OCI-LY7 (cell line): Measurements from ENCODE around the gene ANKS6. TPM values are rescaled to one million over a fixed set of nuclear protein-coding genes. Genes with fewer than 3 reads are reported as not detected.
"Not testable (repeated sequence)": the region's sequence is repeated elsewhere in the genome, so short reads cannot be mapped to it uniquely, and the experiment has no call there.

ENCODE experiments used
- BruUV-seq: library from RNA; stranded (reverse); fragments of 400-500 nt; replicated peaks from 2 replicates; lab custom pipeline; 2021; lab: Mats Ljungman, UMichigan
- CTCF ChIA-PET: fragments of 300-600 bp; sonication (Branson Sonifier 250); formaldehyde crosslinking; loops from one replicate; lab custom pipeline; 2022; ENCODE audit warnings: antibody characterized with exemption; ENCODE audit not compliant: unreplicated experiment; lab: Charles Lee
- POLR2A ChIA-PET: fragments of 300-600 bp; sonication (Branson Sonifier 250); formaldehyde crosslinking; loops from one replicate; lab custom pipeline; 2022; ENCODE audit warnings: antibody characterized with exemption; lab: Charles Lee
- DNase-seq: peaks from one replicate; pipeline ENCODE4 v3.0.0-alpha.2; 2015; ENCODE audit warnings: low spot score
- H2AFZ ChIP-seq: fragments of 200-600 bp; sonication (generic), shearing (Covaris generic); 2 replicates; pipeline ENCODE4 v1.6.1; 2014; ENCODE audit warnings: mild to moderate bottlenecking, antibody characterized with exemption, low read length, moderate library complexity
- H3K27ac ChIP-seq: fragments of 200-600 bp; sonication (generic); 2 replicates; pipeline ENCODE4 v1.5.1; 2014; ENCODE audit warnings: mixed run types, low read depth, mild to moderate bottlenecking, moderate library complexity, low read length, inconsistent platforms; ENCODE audit not compliant: poor library complexity, severe bottlenecking
- H3K36me3 ChIP-seq: fragments of 200-600 bp; sonication (generic); 2 replicates; pipeline ENCODE4 v1.6.1; 2014; ENCODE audit warnings: mild to moderate bottlenecking, antibody characterized with exemption, low read length, moderate library complexity, mixed read lengths; ENCODE audit not compliant: insufficient read depth
- H3K4me1 ChIP-seq: fragments of 200-600 bp; sonication (generic); 2 replicates; pipeline ENCODE4 v1.5.1; 2014; ENCODE audit warnings: mild to moderate bottlenecking, low read length; ENCODE audit not compliant: insufficient read depth, poor library complexity, severe bottlenecking
- H3K4me2 ChIP-seq: fragments of 200-600 bp; sonication (generic); 2 replicates; pipeline ENCODE4 v1.6.1; 2014; ENCODE audit warnings: mild to moderate bottlenecking, low read length
- H3K4me3 ChIP-seq: fragments of 200-600 bp; sonication (generic); 2 replicates; pipeline ENCODE4 v1.5.1; 2014; ENCODE audit warnings: mild to moderate bottlenecking, low read depth, low read length; ENCODE audit not compliant: poor library complexity, severe bottlenecking
- H3K79me2 ChIP-seq: fragments of 200-600 bp; sonication (generic); 2 replicates; pipeline ENCODE4 v1.6.1; 2016; ENCODE audit warnings: low read depth, mild to moderate bottlenecking, low read length, moderate library complexity, mixed read lengths; ENCODE audit not compliant: insufficient read depth
- H3K9me2 ChIP-seq: fragments of 200-600 bp; sonication (generic); 2 replicates; pipeline ENCODE4 v1.6.1; 2016; ENCODE audit warnings: mild to moderate bottlenecking, low read length, mixed read lengths; ENCODE audit not compliant: insufficient read depth
- H3K9me3 ChIP-seq: fragments of 200-600 bp; sonication (generic); 2 replicates; pipeline ENCODE4 v1.6.1; 2014; ENCODE audit warnings: mild to moderate bottlenecking, mixed run types, low read length, mixed read lengths
- H4K20me1 ChIP-seq: fragments of 200-600 bp; sonication (generic); 2 replicates; pipeline ENCODE4 v1.6.1; 2014; ENCODE audit warnings: mild to moderate bottlenecking, antibody characterized with exemption, low read length, moderate library complexity, mixed read lengths; ENCODE audit not compliant: insufficient read depth
- EZH2phosphoT487 ChIP-seq: fragments of 200-600 bp; sonication (generic); IDR thresholded peaks from 2 replicates; pipeline ENCODE4 v1.6.1; 2018; ENCODE audit warnings: low read depth, borderline replicate concordance, mild to moderate bottlenecking, mixed run types, antibody characterized with exemption, low read length, moderate library complexity, mixed read lengths
- intact Hi-C: fragments of 100-400 bp; cut with micrococcal nuclease; formaldehyde crosslinking; loops from one replicate; pipeline ENCODE4 v1.10.0; 2022; ENCODE audit not compliant: unreplicated experiment
- total RNA-seq, 2 experiments: library from RNA; depleted of rRNA in 1 of 2; stranded (reverse); fragments of >200 nt in 1 of 2; shearing (Covaris generic) in 1 of 2; gene quantifications; 2 replicates each; pipeline ENCODE4 v1.2.3, GENCODE V29; 2014 to 2022
- TF ChIP-seq, protein P1 (sequence below): fragments of 200-600 bp; sonication (generic); conservative IDR thresholded peaks from 2 replicates; pipeline ENCODE4 v1.5.1; 2014; ENCODE audit warnings: mild to moderate bottlenecking, antibody characterized with exemption, low read length, moderate library complexity, mixed read lengths

The ANKS6 gene
- total RNA-seq, 2 experiments from 2014 or later = 22.2 to 28.5 TPM

DNA sequence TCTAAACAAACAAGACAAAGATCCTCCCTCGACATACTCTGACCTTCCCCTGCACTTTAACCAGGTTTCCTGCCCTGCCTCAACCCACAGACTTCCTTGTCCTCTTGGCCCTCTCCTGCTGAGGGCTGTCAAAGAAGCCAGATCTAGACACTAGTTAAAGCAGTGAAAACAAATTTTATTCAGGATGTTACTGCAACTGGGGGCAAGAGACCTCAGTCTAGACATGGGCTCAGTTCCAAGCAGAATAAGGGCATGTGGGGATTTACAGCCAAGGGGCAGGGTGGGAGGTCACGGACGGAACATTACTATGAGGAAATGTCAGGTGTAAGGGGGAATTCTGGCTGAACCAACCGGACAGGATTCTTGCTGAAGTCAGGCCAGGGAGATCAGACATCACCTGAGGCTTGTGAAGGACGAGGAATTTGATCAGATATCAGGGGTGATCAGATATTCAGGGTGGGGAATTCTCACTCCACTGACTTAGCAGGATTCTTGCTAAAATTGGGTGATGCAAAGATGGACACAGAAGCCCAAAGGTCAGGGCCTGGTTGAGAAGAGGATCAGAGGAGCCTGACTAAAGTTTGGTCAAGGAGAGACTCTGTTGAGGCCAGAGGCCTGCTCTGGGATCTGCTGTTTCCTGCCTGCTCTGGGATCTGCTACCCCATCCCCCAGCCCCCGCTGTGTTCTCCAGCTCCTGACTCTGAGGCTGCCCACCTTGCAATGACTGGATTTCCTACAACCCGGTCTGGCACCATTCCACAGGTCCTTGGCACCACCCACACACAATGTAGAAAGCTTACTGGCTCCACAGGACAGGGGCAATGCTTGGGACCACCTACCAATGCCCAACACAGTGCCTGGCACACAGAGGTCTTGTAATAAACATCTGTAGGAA lies 109.1 kb downstream of the ANKS6 start:
- Histone ChIP-seq H3K9me2 (no peaks in the 10 kb centered on the region), H2AFZ (no peak overlapping the region), H3K79me2 (no peaks in the 10 kb centered on the region), H3K4me3 (no peak overlapping the region), H3K9me3 (no peaks in the 10 kb centered on the region), H3K36me3 (no peaks in the 10 kb centered on the region), H3K27ac (no peak overlapping the region), H3K4me1 (no peaks in the 10 kb centered on the region), H3K4me2 (no peak overlapping the region), H4K20me1 (no peaks in the 10 kb centered on the region)
- ChIA-PET CTCF (no interaction called here), POLR2A (no interaction called here)
- intact Hi-C loops = no loop called here
- TF ChIP-seq, protein P1, sequence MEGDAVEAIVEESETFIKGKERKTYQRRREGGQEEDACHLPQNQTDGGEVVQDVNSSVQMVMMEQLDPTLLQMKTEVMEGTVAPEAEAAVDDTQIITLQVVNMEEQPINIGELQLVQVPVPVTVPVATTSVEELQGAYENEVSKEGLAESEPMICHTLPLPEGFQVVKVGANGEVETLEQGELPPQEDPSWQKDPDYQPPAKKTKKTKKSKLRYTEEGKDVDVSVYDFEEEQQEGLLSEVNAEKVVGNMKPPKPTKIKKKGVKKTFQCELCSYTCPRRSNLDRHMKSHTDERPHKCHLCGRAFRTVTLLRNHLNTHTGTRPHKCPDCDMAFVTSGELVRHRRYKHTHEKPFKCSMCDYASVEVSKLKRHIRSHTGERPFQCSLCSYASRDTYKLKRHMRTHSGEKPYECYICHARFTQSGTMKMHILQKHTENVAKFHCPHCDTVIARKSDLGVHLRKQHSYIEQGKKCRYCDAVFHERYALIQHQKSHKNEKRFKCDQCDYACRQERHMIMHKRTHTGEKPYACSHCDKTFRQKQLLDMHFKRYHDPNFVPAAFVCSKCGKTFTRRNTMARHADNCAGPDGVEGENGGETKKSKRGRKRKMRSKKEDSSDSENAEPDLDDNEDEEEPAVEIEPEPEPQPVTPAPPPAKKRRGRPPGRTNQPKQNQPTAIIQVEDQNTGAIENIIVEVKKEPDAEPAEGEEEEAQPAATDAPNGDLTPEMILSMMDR = no peak
- TF ChIP-seq EZH2phosphoT487 = no peak
- BruUV-seq = no TSS peak
- DNase-seq = no peak

GRCh38 chr9:98684816-98685215 lies 111.5 kb downstream of the ANKS6 start:
- intact Hi-C loops, CTCF ChIA-PET, H3K9me2 ChIP-seq, H3K4me2 ChIP-seq, H3K9me3 ChIP-seq, H3K4me1 ChIP-seq, H4K20me1 ChIP-seq, H2AFZ ChIP-seq, DNase-seq, H3K36me3 ChIP-seq, H3K27ac ChIP-seq, BruUV-seq, H3K79me2 ChIP-seq, H3K4me3 ChIP-seq: not testable (repeated sequence)
- POLR2A ChIA-PET = interaction anchor here (0.7 kb wide), 1 partner anchor 866 kb away, joined by 3 read pairs; no protein-coding TSS in a partner anchor

Other genes starting within 250 kb of the ANKS6 start
- gene GABBR2, start 87.6 kb downstream of the ANKS6 start, total RNA-seq (2014; rRNA removed; shearing (Covaris generic)) = not detected in 2 replicates
- not detected in 2 replicates for gene GABBR2, start 87.6 kb downstream of the ANKS6 start, total RNA-seq (2022)
- gene GALNT12, start 11.1 kb upstream of the ANKS6 start, total RNA-seq (2014; rRNA removed; shearing (Covaris generic)) = 5.3 and 5.5 TPM in 2 replicates
- gene GALNT12, start 11.1 kb upstream of the ANKS6 start, total RNA-seq (2022) = 9.7 and 11.5 TPM in 2 replicates
- gene COL15A1, start 147.4 kb upstream of the ANKS6 start, total RNA-seq (2014; rRNA removed; shearing (Covaris generic)) = not detected in 2 replicates
- gene COL15A1, start 147.4 kb upstream of the ANKS6 start, total RNA-seq (2022) = not detected in 2 replicates